H9 (cell line): ENCODE results near the gene DOCK9. TPM values are rescaled to one million over a fixed set of nuclear protein-coding genes. Genes with fewer than 3 reads are reported as not detected.

Experiments used
- DNase-seq: peaks from one replicate; pipeline ENCODE4 v3.0.0-alpha.2; 2017
- H2AFZ ChIP-seq: one replicate; pipeline ENCODE4 v1.6.1; 2013; ENCODE audit warnings: mild to moderate bottlenecking, low read length, control low read depth, moderate library complexity
- H2AK5ac ChIP-seq: 2 replicates; pipeline ENCODE4 v1.6.1; 2013; ENCODE audit warnings: low read length, control low read depth, mixed read lengths; ENCODE audit not compliant: insufficient read length
- H2BK120ac ChIP-seq: one replicate; pipeline ENCODE4 v1.6.1; 2013; ENCODE audit warnings: low read depth, mild to moderate bottlenecking, low read length, control low read depth, inconsistent platforms; ENCODE audit not compliant: poor library complexity, severe bottlenecking
- H2BK12ac ChIP-seq: 2 replicates; pipeline ENCODE4 v1.6.1; 2013; ENCODE audit warnings: low read length, control low read depth, mixed read lengths, low read depth; ENCODE audit not compliant: insufficient read length
- H2BK15ac ChIP-seq: 2 replicates; pipeline ENCODE4 v1.6.1; 2013; ENCODE audit warnings: low read depth, low read length, control low read depth
- H2BK20ac ChIP-seq: one replicate; pipeline ENCODE4 v1.6.1; 2013; ENCODE audit warnings: low read depth, mild to moderate bottlenecking, low read length, control low read depth, inconsistent platforms; ENCODE audit not compliant: poor library complexity, severe bottlenecking
- H2BK5ac ChIP-seq: 2 replicates; pipeline ENCODE4 v1.6.1; 2013; ENCODE audit warnings: low read length, control low read depth, mixed read lengths; ENCODE audit not compliant: insufficient read length
- H3K14ac ChIP-seq: 2 replicates; pipeline ENCODE4 v1.6.1; 2013; ENCODE audit warnings: low read length, control low read depth; ENCODE audit not compliant: insufficient read depth
- H3K18ac ChIP-seq: 2 replicates; pipeline ENCODE4 v1.6.1; 2013; ENCODE audit warnings: low read depth, mild to moderate bottlenecking, mixed read lengths, low read length, control low read depth; ENCODE audit not compliant: insufficient read length
- H3K23ac ChIP-seq: 2 replicates; pipeline ENCODE4 v1.6.1; 2013; ENCODE audit warnings: low read length, control low read depth, mixed read lengths, low read depth; ENCODE audit not compliant: insufficient read length
- H3K23me2 ChIP-seq: 2 replicates; pipeline ENCODE4 v1.6.1; 2013; ENCODE audit warnings: low read depth, mild to moderate bottlenecking, mixed read lengths, low read length, control low read depth; ENCODE audit not compliant: insufficient read length, poor library complexity, severe bottlenecking
- H3K27ac ChIP-seq: 2 replicates; pipeline ENCODE4 v1.5.1; 2013; ENCODE audit warnings: low read length, control low read depth, mixed read lengths, low read depth; ENCODE audit not compliant: insufficient read length
- H3K27me3 ChIP-seq: 2 replicates; pipeline ENCODE4 v1.6.1; 2013; ENCODE audit warnings: low read length, control low read depth, inconsistent platforms; ENCODE audit not compliant: insufficient read depth
- H3K4ac ChIP-seq: 2 replicates; pipeline ENCODE4 v1.6.1; 2013; ENCODE audit warnings: low read depth, mild to moderate bottlenecking, control low read depth, inconsistent platforms, low read length, moderate library complexity
- H3K4me1 ChIP-seq: 2 replicates; pipeline ENCODE4 v1.6.1; 2013; ENCODE audit warnings: low read length, control low read depth, inconsistent platforms; ENCODE audit not compliant: insufficient read depth
- H3K4me2 ChIP-seq: 2 replicates; pipeline ENCODE4 v1.6.1; 2013; ENCODE audit warnings: low read length, control low read depth, mixed read lengths; ENCODE audit not compliant: insufficient read length, insufficient read depth
- H3K56ac ChIP-seq: 2 replicates; pipeline ENCODE4 v1.6.1; 2013; ENCODE audit warnings: low read depth, mild to moderate bottlenecking, mixed read lengths, low read length, control low read depth; ENCODE audit not compliant: insufficient read length
- H3K79me1 ChIP-seq: 2 replicates; pipeline ENCODE4 v1.6.1; 2013; ENCODE audit warnings: low read depth, mild to moderate bottlenecking, moderate library complexity, low read length, control low read depth, inconsistent platforms; ENCODE audit not compliant: insufficient read depth, poor library complexity, severe bottlenecking
- H3K79me2 ChIP-seq: 2 replicates; pipeline ENCODE4 v1.6.1; 2013; ENCODE audit warnings: low read length, control low read depth, inconsistent platforms; ENCODE audit not compliant: insufficient read depth
- H3K9ac ChIP-seq: 2 replicates; pipeline ENCODE4 v1.6.1; 2013; ENCODE audit warnings: low read length, control low read depth, mixed read lengths; ENCODE audit not compliant: insufficient read length; ENCODE audit errors: extremely low read depth
- H3K9me3 ChIP-seq: one replicate; pipeline ENCODE4 v1.6.1; 2013; ENCODE audit warnings: low read depth, low read length, inconsistent platforms; ENCODE audit not compliant: control insufficient read depth
- H3T11ph ChIP-seq: one replicate; pipeline ENCODE4 v1.6.1; 2013; ENCODE audit warnings: mild to moderate bottlenecking, low read length, control low read depth, inconsistent platforms
- H4K20me1 ChIP-seq: one replicate; pipeline ENCODE4 v1.6.1; 2013; ENCODE audit not compliant: control insufficient read depth, insufficient read length, insufficient read depth
- H4K5ac ChIP-seq: 2 replicates; pipeline ENCODE4 v1.6.1; 2013; ENCODE audit warnings: low read depth, mild to moderate bottlenecking, mixed read lengths, low read length, control low read depth; ENCODE audit not compliant: insufficient read length
- H4K8ac ChIP-seq: replicated peaks from 2 replicates; pipeline ENCODE4 v1.6.1; 2013; ENCODE audit warnings: low read length, control low read depth, mixed read lengths, low read depth; ENCODE audit not compliant: insufficient read length
- H4K91ac ChIP-seq: 2 replicates; pipeline ENCODE4 v1.6.1; 2013; ENCODE audit warnings: low read depth, mild to moderate bottlenecking, moderate library complexity, mixed read lengths, low read length, control low read depth; ENCODE audit not compliant: insufficient read length
- H3K27ac Mint-ChIP-seq, 3 experiments: 2 replicates in 2 of 3; 3 replicates in 1 of 3; pipeline ENCODE4 v1.8.0; 2020 to 2021; ENCODE audit warnings: mixed read lengths in 3 of 3, mild to moderate bottlenecking in 1 of 3, moderate library complexity in 1 of 3
- H3K27me3 Mint-ChIP-seq: 2 replicates; pipeline ENCODE4 v1.8.0; 2021; ENCODE audit warnings: low read depth, mild to moderate bottlenecking, moderate library complexity, mixed read lengths
- H3K36me3 Mint-ChIP-seq, 3 experiments: 2 replicates in 2 of 3; 3 replicates in 1 of 3; pipeline ENCODE4 v1.8.0; 2020 to 2021; ENCODE audit warnings: low read depth in 3 of 3, mixed read lengths in 3 of 3; ENCODE audit not compliant: insufficient read depth in 1 of 3
- H3K4me1 Mint-ChIP-seq, 2 experiments: 2 replicates each; pipeline ENCODE4 v1.8.0; 2020; ENCODE audit warnings: mixed read lengths in 2 of 2
- H3K4me3 Mint-ChIP-seq, 2 experiments: 2 replicates in 1 of 2; 3 replicates in 1 of 2; pipeline ENCODE4 v1.8.0; 2020 to 2021; ENCODE audit warnings: mild to moderate bottlenecking in 2 of 2, mixed read lengths in 2 of 2, moderate library complexity in 1 of 2
- H3K9me3 Mint-ChIP-seq, 2 experiments: 2 replicates in 1 of 2; 3 replicates in 1 of 2; pipeline ENCODE4 v1.8.0; 2020; ENCODE audit warnings: mild to moderate bottlenecking in 2 of 2, mixed read lengths in 2 of 2, moderate library complexity in 1 of 2
- CTCF ChIP-seq: fragments of 200-600 bp; sonication (generic); conservative IDR thresholded peaks from 3 replicates; pipeline ENCODE4 v1.8.0; 2021; ENCODE audit warnings: antibody characterized with exemption, mild to moderate bottlenecking
- WGBS: extraction: QIAGEN DNeasy Blood & Tissue Kit; methylation state at CpG from one replicate; pipeline ENCODE4 v1.1.7; 2013; ENCODE audit warnings: missing lambda C conversion rate, low lambda C conversion rate, mixed read lengths; ENCODE audit not compliant: insufficient read length; ENCODE audit errors: extremely low coverage; 5-methylcytosine and 5-hydroxymethylcytosine counted together
- total RNA-seq: library from RNA; stranded (reverse); gene quantifications from 2 replicates; pipeline ENCODE4 v1.2.1, GENCODE V29; 2021

Gene DOCK9
- total RNA-seq, 1 experiment from 2014 or later = 23.0 TPM

DNA sequence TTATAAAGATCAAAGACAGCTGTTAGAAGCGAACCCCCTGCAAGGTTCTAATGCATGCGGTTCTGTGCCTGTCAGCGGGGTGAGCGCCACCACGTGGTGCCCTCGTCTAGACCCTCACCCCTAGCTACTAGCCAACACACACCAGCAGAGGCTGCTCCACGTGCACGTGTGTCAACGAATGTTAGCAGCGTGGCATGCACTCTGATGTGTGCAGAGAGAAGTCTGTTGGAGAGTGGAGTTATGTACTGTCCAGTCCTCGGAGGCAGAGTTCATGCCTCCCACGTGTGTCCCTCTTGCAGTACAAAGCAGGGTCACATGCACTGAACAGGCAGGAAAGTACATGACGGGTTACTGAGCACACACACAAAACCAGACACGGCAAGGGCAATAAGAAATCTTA, 150.4 kb downstream of the DOCK9 start:
- H3K9ac ChIP-seq = no peak overlapping the region
- H3K4me2 ChIP-seq = no peak overlapping the region
- H3K14ac ChIP-seq = no peak overlapping the region
- H3K4me1 ChIP-seq = peaks cover 3% of the 10 kb centered on the region
- no peaks in the 10 kb centered on the region for H3K9me3 Mint-ChIP-seq
- no peak overlapping the region for H4K91ac ChIP-seq
- H3K18ac ChIP-seq = no peak overlapping the region
- no peaks in the 10 kb centered on the region for H3K79me1 ChIP-seq
- DNase-seq = peak; percentile 59
- no peak overlapping the region for H3K27ac Mint-ChIP-seq
- no peak overlapping the region for H3K4me3 Mint-ChIP-seq
- H3K27ac ChIP-seq = no peak overlapping the region
- no peak overlapping the region for H4K8ac ChIP-seq
- no peak overlapping the region for H3T11ph ChIP-seq
- H4K5ac ChIP-seq = no peak overlapping the region
- H3K27me3 Mint-ChIP-seq = no peaks in the 10 kb centered on the region; the same call in none of the 2 replicates
- no peak overlapping the region for H2AFZ ChIP-seq
- no peaks in the 10 kb centered on the region for H3K23me2 ChIP-seq
- TF ChIP-seq CTCF = peak; percentile 61
- no peak overlapping the region for H2BK12ac ChIP-seq
- no peak overlapping the region for H3K4ac ChIP-seq
- no peaks in the 10 kb centered on the region for H3K79me2 ChIP-seq
- no peak overlapping the region for H3K56ac ChIP-seq
- H2BK120ac ChIP-seq = no peak overlapping the region
- WGBS = no CpG with 5 or more reads among the region's 14 CpGs
- no peak overlapping the region for H3K23ac ChIP-seq
- H3K36me3 Mint-ChIP-seq = peaks cover 0 to 2% (median 0%) of the 10 kb centered on the region in 3 experiments; a peak in 2 of 7 replicates
- no peak overlapping the region for H2BK5ac ChIP-seq
- peaks cover 19 to 23% of the 10 kb centered on the region in 2 experiments for H3K4me1 Mint-ChIP-seq
- peaks cover 3% of the 10 kb centered on the region for H4K20me1 ChIP-seq
- no peaks in the 10 kb centered on the region for H3K9me3 ChIP-seq
- H2AK5ac ChIP-seq = no peak overlapping the region
- no peak overlapping the region for H2BK15ac ChIP-seq
- H3K27me3 ChIP-seq = no peaks in the 10 kb centered on the region
- H2BK20ac ChIP-seq = no peak overlapping the region
